Karpas-422 (cell line): ENCODE data around the gene SRP72. TPM values are rescaled to one million over a fixed set of nuclear protein-coding genes. Genes with fewer than 3 reads are reported as not detected.
A peak's percentile ranks its signal among the peaks of the same experiment; 100 is the strongest.
"Not testable (repeated sequence)": the region's sequence is repeated elsewhere in the genome, so short reads cannot be mapped to it uniquely, and the experiment has no call there.

Experiments
- DNase-seq: peaks from one replicate; pipeline ENCODE4 v3.0.0-alpha.2; 2015
- H2AFZ ChIP-seq: fragments of 200-600 bp; sonication (generic); 2 replicates; pipeline ENCODE4 v1.6.1; 2014; ENCODE audit warnings: antibody characterized with exemption, low read length, mixed read lengths
- H3K27ac ChIP-seq: fragments of 200-600 bp; sonication (generic); 2 replicates; pipeline ENCODE4 v1.5.1; 2014; ENCODE audit warnings: mild to moderate bottlenecking, low read length, moderate library complexity
- H3K27me3 ChIP-seq: fragments of 200-600 bp; sonication (generic); 2 replicates; pipeline ENCODE4 v1.6.1; 2014; ENCODE audit warnings: low read length, mixed read lengths
- H3K36me3 ChIP-seq: fragments of 200-600 bp; sonication (generic); 2 replicates; pipeline ENCODE4 v1.6.1; 2014; ENCODE audit warnings: low read length, mixed read lengths; ENCODE audit not compliant: insufficient read depth
- H3K4me1 ChIP-seq: fragments of 200-600 bp; sonication (generic); 2 replicates; pipeline ENCODE4 v1.6.1; 2014; ENCODE audit warnings: mild to moderate bottlenecking, low read length, mixed read lengths
- H3K4me2 ChIP-seq: fragments of 200-600 bp; sonication (generic); 2 replicates; pipeline ENCODE4 v1.6.1; 2014; ENCODE audit warnings: low read length, low read depth, mild to moderate bottlenecking; ENCODE audit not compliant: poor library complexity, severe bottlenecking
- H3K4me3 ChIP-seq: fragments of 200-600 bp; sonication (generic); 2 replicates; pipeline ENCODE4 v1.5.1; 2014; ENCODE audit warnings: mild to moderate bottlenecking, antibody characterized with exemption, low read length, mixed read lengths
- H3K79me2 ChIP-seq: fragments of 200-600 bp; sonication (generic); 2 replicates; pipeline ENCODE4 v1.6.1; 2014; ENCODE audit warnings: mild to moderate bottlenecking, low read length, mixed read lengths
- H3K9ac ChIP-seq: fragments of 200-600 bp; sonication (generic); 2 replicates; pipeline ENCODE4 v1.6.0; 2014; ENCODE audit warnings: low read length
- H3K9me2 ChIP-seq: fragments of 200-600 bp; sonication (generic), shearing (Covaris generic); replicated peaks from 2 replicates; pipeline ENCODE4 v1.6.0; 2014; ENCODE audit warnings: mild to moderate bottlenecking, low read length, moderate library complexity; ENCODE audit not compliant: insufficient read depth
- H3K9me3 ChIP-seq: fragments of 300-700, 200-600 bp; sonication (generic); 2 replicates; pipeline ENCODE4 v1.6.1; 2014; ENCODE audit warnings: low read length, mixed read lengths
- H4K20me1 ChIP-seq: fragments of 200-600 bp; sonication (generic); 2 replicates; pipeline ENCODE4 v1.6.1; 2014; ENCODE audit warnings: mild to moderate bottlenecking, antibody characterized with exemption, low read length, low read depth; ENCODE audit not compliant: insufficient read depth
- total RNA-seq: library from RNA; depleted of rRNA; stranded (reverse); fragments of >200 nt; shearing (Covaris generic); gene quantifications from 2 replicates; pipeline ENCODE4 v1.2.3, GENCODE V29; 2014; ENCODE audit warnings: low replicate concordance

Gene SRP72
- total RNA-seq, 1 experiment from 2014 or later, result 82.4 TPM

DNA sequence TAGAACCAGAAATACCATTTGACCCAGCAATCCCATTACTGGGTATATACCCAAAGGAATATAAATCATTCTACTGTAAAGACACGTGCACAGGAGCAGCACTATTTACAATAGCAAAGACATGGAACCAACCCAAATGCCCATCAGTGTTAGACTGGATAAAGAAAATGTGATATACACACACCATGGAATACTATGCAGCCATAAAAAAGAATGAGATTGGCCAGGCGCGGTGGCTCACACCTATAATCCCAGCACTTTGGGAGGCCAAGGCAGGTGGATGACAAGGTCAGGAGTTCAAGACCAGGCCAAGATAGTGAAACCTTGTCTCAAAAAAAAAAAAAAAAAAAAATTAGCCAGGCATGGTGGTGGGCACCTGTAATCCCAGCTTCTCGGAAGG, 17.9 kb upstream of the SRP72 start:
- not testable (repeated sequence) for H3K27ac ChIP-seq, H2AFZ ChIP-seq, H3K4me1 ChIP-seq, H3K4me2 ChIP-seq, H3K27me3 ChIP-seq, H3K9ac ChIP-seq, H3K4me3 ChIP-seq, H3K9me3 ChIP-seq, DNase-seq, H3K9me2 ChIP-seq
- Histone ChIP-seq H3K79me2 (peaks cover 79% of the 10 kb centered on the region), H3K36me3 (peaks cover 84% of the 10 kb centered on the region), H4K20me1 (peaks cover 21% of the 10 kb centered on the region)

DNA sequence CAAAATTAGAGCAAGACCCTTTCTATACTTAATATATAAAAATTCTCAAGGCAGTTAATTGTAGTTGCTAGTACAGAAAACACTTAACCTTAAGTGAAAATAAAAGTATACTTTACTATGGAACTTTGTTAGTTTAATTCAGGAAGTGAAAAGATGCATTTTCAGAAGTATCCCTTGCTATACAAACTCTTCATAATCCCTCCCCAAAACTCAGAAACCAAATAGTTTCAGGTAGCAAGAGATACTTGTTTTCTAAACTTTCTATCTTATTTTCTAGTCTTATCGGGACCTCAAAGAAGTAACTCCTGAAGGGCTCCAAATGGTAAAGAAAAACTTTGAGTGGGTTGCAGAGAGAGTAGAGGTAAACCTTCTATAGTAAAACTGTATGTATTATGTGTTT, 17.1 kb upstream of the SRP72 start:
- peaks cover 78% of the 10 kb centered on the region for H3K79me2 ChIP-seq
- no peak overlapping the region for H3K27ac ChIP-seq

DNA sequence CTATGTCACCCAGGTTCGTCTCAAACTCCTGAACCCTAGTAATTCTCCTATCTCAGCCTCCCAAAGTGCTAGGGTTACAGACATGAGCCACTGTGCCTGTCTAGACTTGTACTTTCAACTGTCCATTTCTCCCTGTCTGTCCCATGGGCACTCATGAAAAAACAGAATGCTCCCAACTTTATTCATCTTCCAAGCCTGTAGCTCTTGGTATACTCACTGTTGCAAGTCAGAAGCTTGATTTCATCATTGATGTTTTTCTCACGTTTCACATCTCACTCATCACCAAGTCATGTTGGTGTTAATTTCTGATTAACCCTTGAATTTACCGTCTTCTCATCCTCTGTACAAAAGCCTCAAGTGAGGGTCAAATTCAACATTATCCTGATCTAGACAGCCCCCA, 7.3 kb upstream of the SRP72 start:
- Histone ChIP-seq H3K4me2 (no peak overlapping the region), H3K79me2 (peaks cover 29% of the 10 kb centered on the region), H3K27me3 (no peaks in the 10 kb centered on the region), H2AFZ (no peak overlapping the region), H3K4me1 (peaks cover 10% of the 10 kb centered on the region), H3K36me3 (peaks cover 72% of the 10 kb centered on the region), H3K9ac (no peak overlapping the region), H3K9me2 (no peaks in the 10 kb centered on the region), H3K4me3 (no peak overlapping the region), H3K27ac (peak overlapping the region; percentile 32; the same call in 1 of the 2 replicates), H3K9me3 (no peaks in the 10 kb centered on the region), H4K20me1 (peaks cover 13% of the 10 kb centered on the region)
- no peak for DNase-seq

More for the DNA sequence above, 17.1 kb upstream of the SRP72 start:
- no peaks in the 10 kb centered on the region for H3K4me1 ChIP-seq
- H3K27me3 ChIP-seq, result no peaks in the 10 kb centered on the region
- DNase-seq, result no peak
- peaks cover 14% of the 10 kb centered on the region for H4K20me1 ChIP-seq
- H3K4me2 ChIP-seq, result no peak overlapping the region
- no peak overlapping the region for H3K9ac ChIP-seq
- no peaks in the 10 kb centered on the region for H3K9me3 ChIP-seq
- H2AFZ ChIP-seq, result no peak overlapping the region
- no peaks in the 10 kb centered on the region for H3K9me2 ChIP-seq
- no peak overlapping the region for H3K4me3 ChIP-seq
- peaks cover 85% of the 10 kb centered on the region for H3K36me3 ChIP-seq

DNA sequence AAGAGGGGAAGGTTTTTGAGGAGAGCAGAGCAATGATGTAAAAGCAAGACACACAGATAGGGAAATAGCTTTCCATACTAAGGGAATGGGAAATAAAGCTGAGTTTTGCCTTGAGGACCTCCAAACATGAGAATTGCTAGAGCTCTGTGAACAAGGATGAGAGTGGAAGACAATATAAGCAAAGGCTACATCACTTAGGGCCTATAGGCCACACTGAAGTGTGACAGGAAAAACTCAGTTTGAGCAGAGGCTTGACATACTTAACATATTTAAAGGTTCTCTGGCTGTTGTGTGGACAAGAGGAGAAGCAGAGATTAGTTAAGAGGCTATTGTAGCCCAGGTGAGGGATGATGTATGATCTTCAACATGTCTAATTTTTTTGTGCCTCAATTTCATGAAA, 5.3 kb upstream of the SRP72 start:
- Histone ChIP-seq H2AFZ (no peak overlapping the region), H3K4me2 (no peak overlapping the region), H3K4me3 (no peak overlapping the region), H3K27ac (no peak overlapping the region), H3K9me2 (no peaks in the 10 kb centered on the region), H3K9ac (no peak overlapping the region), H4K20me1 (peaks cover 4% of the 10 kb centered on the region), H3K36me3 (peaks cover 52% of the 10 kb centered on the region), H3K4me1 (peaks cover 22% of the 10 kb centered on the region), H3K9me3 (no peaks in the 10 kb centered on the region), H3K27me3 (no peaks in the 10 kb centered on the region), H3K79me2 (peaks cover 27% of the 10 kb centered on the region)
- no peak for DNase-seq

DNA sequence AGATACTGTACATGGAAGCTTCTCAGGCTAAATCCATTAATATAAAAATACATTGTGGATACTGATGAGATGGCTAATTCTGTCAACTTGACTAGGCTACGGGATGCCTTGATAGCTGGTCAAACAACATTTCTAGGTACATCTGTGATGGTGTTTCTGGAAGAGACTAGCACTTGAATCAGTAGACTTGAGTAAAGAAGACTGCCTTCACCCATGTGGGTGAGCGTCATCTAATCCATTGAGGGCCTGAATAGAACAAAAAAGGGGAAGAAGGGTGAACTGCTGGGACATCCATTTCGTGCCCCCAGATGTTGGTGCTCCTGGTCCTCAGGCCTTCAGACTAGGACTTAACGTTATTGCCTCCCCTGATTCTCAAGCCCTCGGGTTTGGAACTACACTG, 3.7 kb upstream of the SRP72 start:
- no peak overlapping the region for H3K4me2 ChIP-seq
- no peaks in the 10 kb centered on the region for H3K9me3 ChIP-seq
- H3K4me3 ChIP-seq, result no peak overlapping the region

DNA sequence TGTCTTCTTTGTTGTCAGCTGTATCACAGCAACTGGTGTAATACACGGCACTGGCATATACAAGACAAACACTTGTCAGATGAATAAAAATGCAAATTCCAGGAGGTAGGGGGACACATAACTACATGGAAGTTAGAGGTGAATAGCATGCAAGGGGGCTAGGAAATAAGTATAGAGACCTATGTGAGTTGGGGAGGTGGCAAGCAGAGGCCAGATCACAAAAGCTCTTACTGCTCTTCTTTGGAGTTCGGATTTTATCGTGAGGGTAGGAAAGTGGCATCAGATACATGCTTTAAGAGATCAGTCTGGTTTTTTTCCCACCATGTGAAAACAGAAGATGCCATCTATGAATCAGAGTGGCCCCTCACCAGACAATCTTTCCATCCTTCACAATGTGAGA, 2.8 kb upstream of the SRP72 start:
- peaks cover 33% of the 10 kb centered on the region; the same call in 1 of the 2 replicates for H3K36me3 ChIP-seq
- peak overlapping the region; percentile 85 for H3K4me2 ChIP-seq
- H3K9me3 ChIP-seq, result no peaks in the 10 kb centered on the region
- H3K4me1 ChIP-seq, result peaks cover 33% of the 10 kb centered on the region
- H3K27ac ChIP-seq, result no peak overlapping the region
- no peak for DNase-seq
- no peak overlapping the region for H3K4me3 ChIP-seq
- peaks cover 18% of the 10 kb centered on the region; the same call in 1 of the 2 replicates for H4K20me1 ChIP-seq
- H2AFZ ChIP-seq, result no peak overlapping the region
- H3K79me2 ChIP-seq, result peaks cover 41% of the 10 kb centered on the region
- no peaks in the 10 kb centered on the region for H3K9me2 ChIP-seq
- no peaks in the 10 kb centered on the region for H3K27me3 ChIP-seq
- no peak overlapping the region for H3K9ac ChIP-seq

More for the DNA sequence above, 3.7 kb upstream of the SRP72 start:
- Histone ChIP-seq H3K27ac (no peak overlapping the region), H3K27me3 (no peaks in the 10 kb centered on the region), H2AFZ (no peak overlapping the region), H3K4me1 (peaks cover 25% of the 10 kb centered on the region), H3K79me2 (peaks cover 32% of the 10 kb centered on the region), H3K36me3 (peaks cover 38% of the 10 kb centered on the region; the same call in 1 of the 2 replicates), H3K9me2 (no peaks in the 10 kb centered on the region), H4K20me1 (peaks cover 9% of the 10 kb centered on the region; the same call in 1 of the 2 replicates), H3K9ac (no peak overlapping the region)
- peak; percentile 55 for DNase-seq

DNA sequence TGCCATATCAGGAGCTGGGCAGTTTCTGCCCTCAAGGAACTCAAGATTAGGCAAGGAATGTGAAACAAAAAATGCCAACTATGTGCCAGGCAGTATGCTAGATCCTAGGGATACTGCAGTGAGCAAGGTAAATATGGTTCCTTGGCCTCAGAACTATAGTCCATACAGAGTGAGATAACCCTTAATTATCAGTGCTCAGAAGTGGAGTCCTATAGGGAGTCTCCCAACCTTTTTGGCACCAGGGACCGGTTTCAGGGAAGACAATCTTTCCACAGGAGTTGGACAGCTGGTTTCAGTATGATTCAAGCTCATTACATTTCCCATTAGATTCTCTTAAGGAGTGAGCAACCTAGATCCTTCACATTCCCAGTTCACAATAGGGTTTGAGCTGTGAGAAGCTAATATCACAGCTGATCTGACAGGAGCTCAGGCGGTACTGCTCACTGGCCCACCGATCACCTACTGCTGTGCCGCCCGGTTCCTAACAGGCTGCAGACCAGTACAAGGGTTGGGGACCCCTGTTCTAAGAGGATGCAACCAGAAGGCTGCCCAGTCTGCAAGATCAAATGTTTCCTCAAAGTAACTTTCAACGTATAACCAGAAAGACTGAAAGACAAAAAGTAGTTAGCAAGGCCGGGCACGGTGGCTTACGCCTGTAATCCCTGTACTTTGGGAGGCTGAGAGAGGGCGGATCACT, 1.7 kb upstream of the SRP72 start:
- Histone ChIP-seq H3K9ac (peak overlapping the region; percentile 88), H3K27ac (0 out of 2 replicates have a peak overlapping the region, but pooled peaks have one; percentile 10), H3K4me1 (peaks cover 36% of the 10 kb centered on the region), H3K27me3 (no peaks in the 10 kb centered on the region), H2AFZ (no peak overlapping the region), H3K4me3 (peak overlapping the region; percentile 77), H3K9me2 (no peaks in the 10 kb centered on the region), H3K36me3 (peaks cover 31% of the 10 kb centered on the region; the same call in 1 of the 2 replicates), H3K4me2 (peak overlapping the region; percentile 85), H4K20me1 (peaks cover 18% of the 10 kb centered on the region; the same call in 1 of the 2 replicates), H3K79me2 (peaks cover 53% of the 10 kb centered on the region), H3K9me3 (no peaks in the 10 kb centered on the region)
- peak; percentile 51 for DNase-seq

DNA sequence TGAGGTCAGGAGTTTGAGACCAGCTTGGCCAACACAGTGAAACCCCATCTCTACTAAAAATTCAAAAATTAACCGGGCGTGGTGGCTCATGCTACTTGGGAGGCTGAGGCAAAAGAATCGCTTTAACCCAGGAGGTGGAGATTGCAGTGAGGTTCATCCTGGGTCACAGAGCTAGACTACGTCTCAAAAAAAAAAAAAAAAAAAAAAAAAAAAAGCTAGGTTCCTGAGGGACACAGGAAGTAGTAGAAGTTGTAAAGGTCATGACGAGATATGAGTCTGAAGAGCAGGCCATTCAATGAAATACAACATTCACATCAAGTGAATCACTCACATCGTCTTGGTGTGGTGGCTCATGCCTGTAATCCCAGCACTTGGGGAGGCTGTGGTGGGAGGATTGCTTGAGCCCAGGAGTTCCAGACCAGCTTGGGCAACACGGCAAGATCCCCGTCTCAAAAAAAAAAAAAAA, 1.1 kb upstream of the SRP72 start:
- not testable (repeated sequence) for H3K9me3 ChIP-seq, H3K9me2 ChIP-seq, H3K27me3 ChIP-seq, H2AFZ ChIP-seq
- H3K4me1 ChIP-seq, result peaks cover 36% of the 10 kb centered on the region
- peaks cover 59% of the 10 kb centered on the region for H3K79me2 ChIP-seq
- DNase-seq, result peak; percentile 82
- peaks cover 30% of the 10 kb centered on the region; the same call in 1 of the 2 replicates for H3K36me3 ChIP-seq
- H3K4me3 ChIP-seq, result peak overlapping the region; percentile 77
- peak overlapping the region; percentile 63 for H3K27ac ChIP-seq
- H3K9ac ChIP-seq, result peak overlapping the region; percentile 88
- peak overlapping the region; percentile 85 for H3K4me2 ChIP-seq
- peaks cover 18% of the 10 kb centered on the region; the same call in 1 of the 2 replicates for H4K20me1 ChIP-seq
